ENCODE measurements around the gene OBSCN.

The OBSCN gene

DNA sequence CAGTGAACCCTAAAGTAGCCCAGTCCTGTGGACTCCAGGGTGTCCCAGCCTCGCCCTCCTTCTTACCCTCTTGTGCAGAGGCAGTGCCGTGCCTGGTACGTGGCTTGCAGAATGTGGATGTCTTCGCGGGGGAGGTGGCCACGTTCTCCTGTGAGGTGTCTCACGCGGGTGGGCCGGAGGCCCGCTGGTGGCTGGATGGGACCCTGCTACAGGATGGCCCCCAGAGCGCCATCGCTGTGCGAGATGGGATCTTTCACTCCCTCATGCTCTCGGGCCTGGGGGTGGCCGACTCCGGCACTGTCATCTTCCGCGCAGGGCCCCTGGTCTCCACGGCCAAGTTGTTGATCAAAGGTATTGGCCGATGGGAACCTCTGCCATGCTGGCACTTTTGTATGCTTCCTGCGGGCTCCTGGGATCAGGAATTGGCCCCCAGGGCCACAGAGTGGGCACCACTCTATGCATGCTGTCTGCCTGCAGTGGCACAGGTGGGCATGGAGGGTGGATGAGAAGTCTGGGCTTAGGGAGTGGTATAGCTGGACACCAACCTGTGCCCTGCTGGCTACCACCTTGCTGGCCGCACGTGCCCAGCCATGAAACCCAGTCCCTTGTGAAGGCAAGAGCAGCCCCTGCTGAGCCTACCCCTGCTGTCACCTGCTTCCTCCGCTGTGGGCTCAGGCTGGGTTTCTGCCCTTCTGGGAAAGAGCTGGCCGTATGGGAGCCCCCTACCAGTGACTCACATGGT, 105.9 kb downstream of the OBSCN start:
- no peak for DNase-seq

DNA sequence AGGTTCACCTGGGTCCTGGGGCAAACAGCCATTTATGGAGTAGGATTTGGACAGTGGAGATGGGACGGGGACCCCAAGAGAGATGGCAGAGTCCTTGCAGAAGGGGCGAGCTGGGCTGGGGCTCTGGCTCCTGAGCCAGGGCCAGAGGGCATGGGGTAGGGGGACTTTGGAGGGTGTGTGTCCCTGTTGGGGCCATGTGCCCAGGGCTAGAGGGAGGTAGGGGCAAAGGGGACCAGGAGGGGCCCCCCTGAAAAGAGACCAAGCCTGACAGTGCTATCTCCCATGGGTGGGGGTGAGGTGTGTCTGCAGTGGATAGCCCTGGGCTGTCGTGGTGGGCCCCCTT, 106.4 kb downstream of the OBSCN start:
- DNase-seq, result no peak

DNA sequence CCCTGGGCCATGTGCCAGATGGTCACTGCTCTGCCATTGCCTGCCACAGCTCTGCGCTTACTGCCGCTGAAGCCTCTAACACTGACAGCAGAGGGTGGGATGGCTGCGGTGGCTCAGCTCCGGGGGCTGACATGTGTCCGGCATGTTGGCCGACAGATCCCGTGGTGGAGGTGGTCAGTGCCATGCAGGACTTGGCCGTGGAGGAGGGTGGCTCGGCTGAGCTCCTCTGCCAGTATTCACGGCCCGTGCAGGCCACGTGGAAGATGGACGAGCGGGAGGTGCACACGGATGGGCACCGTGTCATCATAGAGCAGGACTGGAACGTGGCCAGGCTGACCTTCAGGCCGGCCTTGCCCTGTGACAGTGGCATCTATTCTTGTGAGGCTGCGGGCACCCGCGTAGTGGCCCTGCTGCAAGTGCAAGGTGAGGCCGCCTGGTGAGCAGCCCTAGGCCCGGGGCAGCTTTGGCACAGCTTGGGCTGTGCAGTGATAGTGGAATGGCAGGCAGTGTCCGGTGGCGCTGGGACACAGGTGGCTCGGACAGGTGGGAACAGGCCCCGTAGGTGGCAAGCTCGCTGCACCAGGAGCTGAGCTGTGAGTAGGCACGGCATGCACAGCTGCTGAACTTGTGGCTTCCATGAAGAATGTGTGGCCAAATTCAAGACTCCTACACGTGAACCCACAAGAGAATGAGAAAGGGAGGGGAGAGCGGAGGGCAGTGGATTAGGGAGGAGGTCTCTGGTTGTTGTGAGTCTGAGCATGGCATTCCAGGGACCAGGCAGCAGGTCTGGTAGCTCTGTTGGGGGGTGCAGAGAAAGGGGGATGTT, 107.0 kb downstream of the OBSCN start:
- no peak for DNase-seq

DNA sequence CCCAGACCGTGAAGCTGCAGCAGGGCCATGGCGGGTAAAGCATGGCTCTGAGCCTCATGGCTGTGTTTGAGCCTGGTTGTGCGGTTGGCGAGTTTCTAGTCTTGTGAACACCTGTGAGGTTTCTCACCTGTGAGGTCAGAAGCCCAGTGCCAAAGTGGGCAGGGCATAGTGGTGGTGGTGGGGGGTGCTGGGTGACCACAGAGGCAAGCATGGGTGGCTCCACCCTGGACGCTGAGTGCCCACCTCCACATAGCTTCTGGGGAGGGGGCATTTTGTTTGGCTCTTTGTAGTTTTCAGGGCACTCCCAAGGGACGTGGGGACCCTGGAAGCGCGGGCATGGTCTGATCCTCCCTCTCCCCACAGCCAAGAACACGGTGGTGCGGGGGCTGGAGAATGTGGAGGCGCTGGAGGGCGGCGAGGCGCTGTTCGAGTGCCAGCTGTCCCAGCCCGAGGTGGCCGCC, 107.7 kb downstream of the OBSCN start:
- no peak for DNase-seq

DNA sequence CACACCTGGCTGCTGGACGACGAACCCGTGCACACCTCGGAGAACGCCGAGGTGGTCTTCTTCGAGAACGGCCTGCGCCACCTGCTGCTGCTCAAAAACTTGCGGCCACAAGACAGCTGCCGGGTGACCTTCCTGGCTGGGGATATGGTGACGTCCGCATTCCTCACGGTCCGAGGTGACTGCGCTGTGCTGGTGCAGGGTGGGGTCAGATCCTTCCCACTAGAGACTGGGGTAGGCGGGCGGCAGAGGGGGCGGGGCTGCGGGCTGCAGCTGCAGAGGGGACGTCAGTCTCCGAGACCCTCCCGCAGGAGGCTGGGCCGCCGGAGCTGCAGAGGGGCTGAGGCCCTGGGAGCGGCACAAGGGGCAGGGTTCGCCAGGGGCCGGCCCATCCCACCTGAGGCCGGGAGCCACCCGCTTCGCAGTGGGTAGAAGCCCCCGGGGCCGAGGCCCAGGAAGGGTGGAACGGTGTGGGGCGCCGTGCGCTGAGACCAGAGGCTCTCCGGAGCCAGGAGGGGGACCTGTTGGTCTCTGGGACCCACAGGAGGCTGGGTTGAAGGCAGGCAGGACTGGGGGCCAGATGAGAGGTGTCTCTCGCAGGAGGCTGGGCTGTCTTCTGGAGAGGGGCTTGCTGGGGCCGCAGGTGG, 108.2 kb downstream of the OBSCN start:
- no peak for DNase-seq

DNA sequence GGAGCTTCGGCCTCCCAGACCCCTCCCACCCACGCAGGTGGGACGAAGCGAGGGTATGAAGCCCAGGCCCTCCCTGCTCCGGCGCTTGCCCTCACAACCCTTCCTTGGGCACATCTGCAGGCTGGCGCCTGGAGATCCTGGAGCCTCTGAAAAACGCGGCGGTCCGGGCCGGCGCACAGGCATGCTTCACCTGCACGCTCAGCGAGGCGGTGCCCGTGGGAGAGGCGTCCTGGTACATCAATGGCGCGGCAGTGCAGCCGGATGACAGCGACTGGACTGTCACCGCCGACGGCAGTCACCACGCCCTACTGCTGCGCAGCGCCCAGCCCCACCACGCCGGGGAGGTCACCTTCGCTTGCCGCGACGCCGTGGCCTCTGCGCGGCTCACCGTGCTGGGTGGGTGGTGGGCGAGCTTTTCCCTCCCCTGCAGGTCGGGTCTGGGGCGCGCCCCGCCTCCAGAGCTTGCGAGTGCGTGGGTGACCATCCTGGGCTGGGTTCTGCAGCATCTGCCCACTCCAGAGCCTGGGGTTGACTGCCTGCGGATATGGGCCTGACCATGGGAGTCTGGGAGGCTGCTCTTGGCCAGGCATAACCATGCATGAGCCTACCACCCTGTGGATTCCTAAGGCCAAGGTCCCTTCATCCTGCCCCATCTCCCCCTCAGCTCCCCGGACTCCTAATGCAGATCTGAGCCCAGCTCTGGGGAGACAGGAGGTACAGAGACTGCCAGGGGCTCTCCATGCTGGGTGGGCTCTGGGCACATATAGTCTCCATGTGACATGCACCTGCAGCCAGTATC, 108.9 kb downstream of the OBSCN start:
- no peak for DNase-seq

DNA sequence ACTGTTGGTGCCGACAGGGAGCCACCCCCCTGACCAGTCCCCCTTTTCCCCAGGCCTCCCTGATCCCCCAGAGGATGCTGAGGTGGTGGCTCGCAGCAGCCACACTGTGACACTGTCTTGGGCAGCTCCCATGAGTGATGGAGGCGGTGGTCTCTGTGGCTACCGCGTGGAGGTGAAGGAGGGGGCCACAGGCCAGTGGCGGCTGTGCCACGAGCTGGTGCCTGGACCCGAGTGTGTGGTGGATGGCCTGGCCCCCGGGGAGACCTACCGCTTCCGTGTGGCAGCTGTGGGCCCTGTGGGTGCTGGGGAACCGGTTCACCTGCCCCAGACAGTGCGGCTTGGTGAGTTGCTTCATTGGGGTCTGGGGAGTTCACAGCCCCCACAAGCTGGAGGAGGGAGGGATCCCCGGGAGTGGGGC, 109.6 kb downstream of the OBSCN start:
- DNase-seq, result no peak

DNA sequence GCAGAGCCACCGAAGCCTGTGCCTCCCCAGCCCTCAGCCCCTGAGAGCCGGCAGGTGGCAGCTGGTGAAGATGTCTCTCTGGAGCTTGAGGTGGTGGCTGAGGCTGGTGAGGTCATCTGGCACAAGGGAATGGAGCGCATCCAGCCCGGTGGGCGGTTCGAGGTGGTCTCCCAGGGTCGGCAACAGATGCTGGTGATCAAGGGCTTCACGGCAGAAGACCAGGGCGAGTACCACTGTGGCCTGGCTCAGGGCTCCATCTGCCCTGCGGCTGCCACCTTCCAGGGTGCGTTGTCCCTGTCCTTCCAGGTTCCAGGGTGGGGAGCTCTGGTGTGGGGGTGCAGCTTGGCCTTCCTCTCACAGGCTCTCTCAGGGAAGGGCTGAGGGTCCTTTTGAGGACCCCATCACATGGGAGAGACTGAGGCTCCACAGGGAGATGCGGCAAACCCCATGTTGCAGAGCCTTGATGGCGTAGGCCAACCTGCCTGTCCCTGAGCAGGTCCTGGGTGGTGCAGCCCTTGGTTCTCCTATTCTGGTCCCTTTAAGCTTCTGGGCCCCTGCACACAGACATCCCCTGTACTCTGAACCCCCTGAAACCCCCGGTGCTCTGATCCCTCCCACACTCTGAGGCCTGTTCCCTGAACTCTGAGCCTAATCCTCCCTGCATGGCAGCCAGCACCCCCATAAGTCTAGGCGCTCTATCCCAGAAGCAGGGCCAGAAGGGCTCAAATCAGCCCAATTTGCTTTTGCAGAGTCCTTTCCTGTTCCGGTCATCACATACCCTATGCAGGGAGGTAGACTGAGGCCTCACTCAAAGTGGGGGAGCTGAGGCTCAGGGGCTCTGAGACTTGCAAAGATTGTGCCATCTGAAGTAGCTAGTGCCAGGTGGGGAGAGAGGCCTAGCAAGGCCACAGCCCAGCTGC, 110.3 kb downstream of the OBSCN start:
- DNase-seq, result no peak

DNA sequence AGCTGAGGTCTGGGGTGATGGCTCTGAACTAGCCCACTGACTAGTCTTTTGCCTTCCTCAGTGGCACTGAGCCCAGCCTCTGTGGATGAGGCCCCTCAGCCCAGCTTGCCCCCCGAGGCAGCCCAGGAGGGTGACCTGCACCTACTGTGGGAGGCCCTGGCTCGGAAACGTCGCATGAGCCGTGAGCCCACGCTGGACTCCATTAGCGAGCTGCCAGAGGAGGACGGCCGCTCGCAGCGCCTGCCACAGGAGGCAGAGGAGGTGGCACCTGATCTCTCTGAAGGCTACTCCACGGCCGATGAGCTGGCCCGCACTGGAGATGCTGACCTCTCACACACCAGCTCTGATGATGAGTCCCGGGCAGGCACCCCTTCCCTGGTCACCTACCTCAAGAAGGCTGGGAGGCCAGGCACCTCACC, 111.0 kb downstream of the OBSCN start:
- DNase-seq, result no peak

DNA sequence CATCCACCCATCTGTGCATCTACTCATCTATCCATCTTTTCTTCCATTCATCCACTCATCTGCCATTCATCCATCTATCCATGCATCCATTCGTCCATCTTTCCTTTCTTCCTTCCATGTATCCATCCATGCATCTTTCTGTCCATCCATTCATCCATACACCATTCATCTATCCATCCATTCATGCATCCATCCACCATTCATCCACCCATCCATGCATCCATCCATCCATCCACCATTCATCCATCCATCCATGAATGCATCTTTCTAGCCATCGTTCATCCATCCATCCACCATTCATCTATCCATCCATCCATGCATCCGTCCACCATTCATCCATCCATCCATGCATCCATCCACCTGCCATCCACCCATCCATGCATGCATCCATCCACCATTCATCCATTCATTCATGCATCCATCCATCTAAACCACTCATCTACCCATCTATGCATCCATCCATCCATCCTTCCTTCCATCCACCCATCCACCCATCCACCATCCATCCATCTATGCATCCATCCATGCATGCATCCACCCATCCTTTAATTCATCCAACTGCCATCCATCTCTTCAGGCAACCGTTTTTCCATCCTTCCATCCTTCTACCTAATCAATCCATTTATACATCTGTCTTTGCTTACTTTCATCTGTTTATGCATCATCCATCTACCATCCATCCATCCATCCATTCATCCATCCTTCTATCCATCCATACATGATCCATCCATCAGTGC, 111.7 kb downstream of the OBSCN start:
- DNase-seq, result no peak

DNA sequence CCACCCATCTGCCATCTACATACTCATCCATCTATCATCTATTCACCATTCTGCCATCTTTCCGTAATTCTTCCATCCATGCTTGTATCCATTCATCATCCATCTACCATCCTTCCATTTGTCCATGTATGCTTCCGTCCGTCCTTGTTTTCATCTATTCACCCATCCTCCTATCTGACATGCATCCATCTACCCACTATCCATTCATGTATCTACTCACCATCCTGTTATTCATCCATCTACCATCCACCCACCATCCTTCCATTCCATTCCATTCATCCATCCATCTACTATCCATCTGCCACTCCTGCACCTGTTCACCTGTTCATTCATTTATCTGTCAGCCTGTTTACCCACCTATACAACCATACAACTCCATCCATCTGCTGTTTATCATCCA, 112.5 kb downstream of the OBSCN start:
- no peak for DNase-seq

DNA sequence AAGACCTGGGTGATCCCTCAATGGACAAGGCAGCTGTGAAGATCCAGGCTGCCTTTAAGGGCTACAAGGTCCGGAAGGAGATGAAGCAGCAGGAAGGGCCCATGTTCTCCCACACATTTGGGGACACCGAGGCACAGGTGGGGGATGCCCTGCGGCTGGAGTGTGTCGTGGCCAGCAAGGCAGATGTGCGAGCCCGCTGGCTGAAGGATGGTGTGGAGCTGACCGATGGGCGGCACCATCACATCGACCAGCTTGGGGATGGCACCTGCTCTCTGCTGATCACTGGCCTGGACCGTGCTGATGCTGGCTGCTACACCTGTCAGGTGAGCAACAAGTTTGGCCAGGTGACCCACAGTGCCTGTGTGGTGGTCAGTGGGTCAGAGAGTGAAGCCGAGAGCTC, 113.6 kb downstream of the OBSCN start:
- DNase-seq, result no peak

DNA sequence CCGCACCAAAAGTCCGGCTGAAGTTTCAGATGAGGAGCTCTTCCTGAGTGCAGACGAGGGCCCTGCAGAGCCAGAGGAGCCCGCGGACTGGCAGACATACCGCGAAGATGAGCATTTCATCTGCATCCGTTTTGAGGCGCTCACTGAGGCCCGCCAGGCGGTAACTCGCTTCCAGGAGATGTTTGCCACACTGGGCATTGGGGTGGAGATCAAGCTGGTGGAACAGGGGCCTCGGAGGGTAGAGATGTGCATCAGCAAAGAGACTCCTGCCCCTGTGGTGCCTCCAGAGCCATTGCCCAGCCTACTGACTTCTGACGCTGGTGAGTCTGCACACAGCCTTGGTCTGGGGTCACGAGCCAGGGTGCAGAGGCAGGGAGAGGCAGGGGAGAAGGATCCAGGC, 114.1 kb downstream of the OBSCN start:
- no peak for DNase-seq

DNA sequence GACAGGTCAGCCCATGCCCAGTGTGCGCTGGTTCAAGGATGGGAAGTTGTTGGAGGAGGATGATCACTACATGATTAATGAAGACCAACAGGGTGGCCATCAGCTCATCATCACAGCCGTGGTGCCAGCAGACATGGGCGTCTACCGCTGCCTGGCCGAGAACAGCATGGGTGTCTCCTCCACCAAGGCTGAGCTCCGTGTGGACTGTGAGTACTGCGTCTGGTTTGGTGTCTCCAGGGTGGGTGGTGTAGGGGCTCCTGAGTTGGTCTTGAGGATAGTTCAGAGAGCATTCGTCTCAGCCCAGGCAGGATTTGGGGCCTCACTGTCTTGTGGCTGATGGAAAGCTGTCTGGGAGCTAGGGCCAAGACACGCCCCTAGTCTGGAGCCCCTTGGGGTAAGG, 115.6 kb downstream of the OBSCN start:
- DNase-seq, result no peak

DNA sequence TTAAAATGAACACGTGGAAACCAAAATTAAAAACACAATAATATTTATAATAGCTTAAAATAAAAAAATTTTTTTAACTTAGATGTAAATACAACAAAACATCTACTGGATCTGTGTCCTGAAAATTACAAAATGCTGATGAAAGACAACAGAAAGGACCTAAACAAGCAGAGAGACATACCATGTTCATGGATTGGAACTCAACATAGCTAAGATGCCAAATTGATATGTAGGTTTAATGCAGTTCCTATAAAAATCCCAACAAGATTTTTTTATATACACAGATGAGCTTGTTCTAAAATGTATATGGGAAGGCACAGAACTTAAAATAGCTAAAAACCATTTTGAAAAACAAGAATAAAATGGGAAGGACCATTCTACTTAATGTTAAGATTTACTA, 117.4 kb downstream of the OBSCN start:
- DNase-seq, result no peak

DNA sequence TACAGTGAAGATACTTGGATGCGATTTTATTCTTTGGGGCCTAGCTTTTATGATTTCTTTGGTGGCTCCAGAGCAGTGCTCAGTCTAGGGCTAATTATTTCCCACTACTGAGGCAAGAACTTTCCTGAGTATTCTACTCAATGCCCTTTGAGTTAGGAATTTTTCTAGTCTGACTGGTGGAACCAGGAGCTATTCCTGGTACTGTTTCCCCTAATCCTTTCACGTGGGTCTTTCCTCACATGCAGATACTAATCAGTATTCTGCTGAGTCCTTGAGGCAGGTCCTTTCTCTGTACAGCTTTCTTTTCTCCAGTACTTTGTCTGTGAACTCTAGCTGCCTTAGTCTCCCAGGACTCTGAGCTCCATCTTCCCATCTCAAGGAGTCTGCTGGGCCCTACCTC, 122.0 kb downstream of the OBSCN start:
- no peak for DNase-seq

DNA sequence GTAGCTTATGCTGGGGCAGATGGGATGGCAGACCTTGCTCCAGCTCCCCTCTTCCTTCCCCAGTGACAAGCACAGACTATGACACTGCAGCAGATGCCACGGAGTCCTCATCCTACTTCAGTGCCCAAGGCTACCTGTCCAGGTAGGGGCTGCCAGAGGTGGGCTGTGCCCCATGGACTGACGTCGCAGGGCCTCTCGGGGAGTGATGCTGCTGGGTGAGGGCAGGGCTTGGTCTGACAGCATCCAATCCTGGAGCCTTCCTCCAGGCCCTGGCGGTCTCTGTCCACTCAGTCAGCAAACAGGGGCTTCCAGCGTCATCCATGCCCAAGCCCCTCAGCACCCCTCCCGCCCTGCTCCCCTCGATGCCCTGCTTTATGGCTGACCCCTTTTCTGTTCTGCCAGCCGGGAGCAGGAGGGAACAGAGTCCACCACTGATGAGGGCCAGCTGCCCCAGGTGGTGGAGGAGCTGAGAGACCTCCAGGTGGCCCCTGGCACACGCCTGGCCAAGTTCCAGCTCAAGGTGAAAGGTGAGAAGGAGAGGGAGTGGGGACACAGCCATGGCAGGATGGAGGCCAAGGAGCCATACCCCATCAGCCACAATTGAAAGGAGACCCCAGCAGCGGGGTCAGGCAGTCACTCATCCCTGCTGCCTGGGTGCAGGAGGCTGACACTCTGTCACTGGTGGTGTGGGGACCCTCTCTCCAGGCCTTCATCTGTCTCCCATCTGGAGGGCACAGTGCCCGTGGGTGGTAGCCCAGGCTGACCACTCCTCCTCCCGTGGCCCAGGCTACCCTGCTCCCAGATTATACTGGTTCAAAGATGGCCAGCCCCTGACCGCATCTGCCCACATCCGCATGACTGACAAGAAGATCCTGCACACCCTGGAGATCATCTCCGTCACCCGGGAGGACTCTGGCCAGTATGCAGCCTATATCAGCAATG, 125.2 kb downstream of the OBSCN start:
- DNase-seq, result no peak

DNA sequence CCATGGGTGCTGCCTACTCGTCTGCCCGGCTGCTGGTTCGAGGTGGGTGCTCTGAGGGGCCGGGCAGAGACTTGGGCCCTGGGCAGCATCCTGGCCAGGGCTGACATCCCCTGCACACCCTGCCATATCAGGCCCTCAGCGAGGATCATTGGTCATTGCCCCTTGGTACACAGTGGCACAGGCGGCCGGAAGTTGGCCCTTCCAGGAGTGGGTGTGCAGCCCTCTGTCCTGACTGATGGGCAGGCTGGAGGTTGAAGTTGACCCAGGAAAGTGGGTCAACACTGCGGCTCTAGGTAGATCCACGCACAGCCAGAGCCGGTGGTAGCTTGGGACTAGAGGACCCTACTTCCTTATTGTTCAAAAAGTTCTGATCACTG, 125.9 kb downstream of the OBSCN start:
- DNase-seq, result no peak

DNA sequence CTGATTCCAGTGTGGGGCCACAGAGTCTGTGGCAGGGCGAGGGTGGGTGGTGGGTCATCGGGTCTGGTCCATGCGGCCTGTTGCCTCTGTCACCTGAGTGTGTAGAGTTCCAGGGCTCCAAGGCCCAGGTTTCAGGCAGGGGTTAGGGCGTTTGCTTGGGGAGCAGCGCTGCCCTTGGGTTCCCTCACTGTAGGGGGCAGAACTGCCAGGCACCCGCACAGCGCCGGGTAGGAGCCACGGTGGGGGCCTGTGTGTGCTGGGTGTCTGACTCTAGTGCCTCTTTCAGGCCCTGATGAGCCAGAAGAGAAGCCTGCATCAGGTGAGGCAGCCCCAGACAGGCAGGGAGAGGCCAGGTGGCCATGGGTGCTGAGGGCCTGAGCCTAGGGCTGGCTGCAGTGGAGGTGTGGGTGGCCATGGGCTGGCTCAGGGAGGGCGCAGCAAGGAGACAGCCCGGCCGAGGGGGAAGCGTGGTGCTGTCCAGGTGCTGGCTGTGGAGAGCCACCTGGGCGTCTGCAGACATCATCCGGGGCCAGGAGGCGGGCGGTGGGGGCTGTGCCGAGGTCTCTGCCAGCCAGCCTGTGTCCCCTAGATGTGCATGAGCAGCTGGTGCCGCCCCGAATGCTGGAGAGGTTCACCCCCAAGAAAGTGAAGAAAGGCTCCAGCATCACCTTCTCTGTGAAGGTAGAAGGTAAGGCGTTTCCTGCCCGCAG, 126.5 kb downstream of the OBSCN start:
- no peak for DNase-seq

All from activated CD4-positive, alpha-beta T cell treated with anti-CD3 and anti-CD28 coated beads, Interleukin-2, amount 50 U/mL, for 1 hour (primary cell).